HG03045 (cell line): ENCODE data around the gene BSDC1.

Experiments used
- ATAC-seq: cut with Tn5 transposase; IDR thresholded peaks from one replicate; pipeline ENCODE4 v1.9.1; 2021; ENCODE audit warnings: mild to moderate bottlenecking, moderate library complexity; ENCODE audit not compliant: unreplicated experiment

The BSDC1 gene

DNA sequence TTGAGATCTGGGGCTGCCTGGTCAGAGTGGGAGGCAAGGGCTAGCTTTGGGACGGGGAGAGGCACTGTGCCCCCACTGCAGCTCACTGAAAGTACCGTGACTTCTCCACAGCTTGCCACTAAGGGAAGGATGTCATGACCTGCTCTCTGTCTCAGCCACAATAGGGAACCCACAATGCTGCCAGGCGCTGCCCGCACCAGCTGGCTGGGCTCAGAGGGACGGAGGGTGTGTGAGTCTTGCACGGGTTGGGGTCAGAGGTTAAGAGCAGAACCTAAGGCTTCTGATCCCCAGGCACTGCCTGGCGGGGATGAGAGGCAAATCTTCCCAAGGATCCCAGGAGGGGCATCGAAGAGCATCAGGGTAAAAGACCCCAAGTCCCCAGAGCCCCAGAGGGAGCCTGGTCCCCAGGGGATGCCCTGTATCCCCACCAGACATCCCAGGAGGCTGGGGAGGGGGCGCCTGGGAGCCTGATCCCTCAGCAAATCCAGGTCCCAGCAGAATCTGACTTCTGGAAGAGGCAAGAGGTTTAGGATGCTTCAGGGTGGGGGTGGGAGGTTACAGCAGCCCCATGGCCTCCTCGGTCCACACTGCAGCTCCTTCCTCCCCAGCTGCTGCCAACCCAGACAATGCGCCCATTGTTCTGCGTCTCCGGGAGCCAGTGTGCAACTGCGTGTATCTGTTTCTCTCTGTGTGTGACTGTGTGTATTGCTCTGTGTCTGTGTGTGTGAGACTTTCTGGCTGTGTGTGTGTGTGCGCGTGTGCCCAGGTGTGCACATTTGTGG lies 56.2 kb downstream of the BSDC1 start:
- ATAC-seq, result no peak

- ATAC-seq, result no peak
Measured at GRCh38 chr1:32336963-32337675, 57.1 kb downstream of the BSDC1 start.

DNA sequence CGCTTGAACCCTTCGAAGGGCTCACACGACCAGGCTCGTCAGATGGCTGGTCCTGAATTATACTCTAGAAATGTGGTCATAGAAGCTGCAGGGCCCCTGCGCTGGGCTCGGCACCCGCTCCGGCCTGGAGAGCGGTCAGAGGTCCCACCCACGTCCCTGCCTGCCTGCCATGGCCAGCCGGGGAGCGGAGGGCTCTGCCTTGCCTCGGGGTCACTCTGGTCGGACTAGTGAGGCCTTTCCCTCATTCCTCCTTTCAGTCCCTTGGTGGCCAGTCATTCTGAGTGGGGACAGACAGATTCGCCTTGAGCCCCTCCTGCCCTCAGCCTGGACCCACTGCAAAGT lies 57.7 kb downstream of the BSDC1 start:
- no peak for ATAC-seq

GRCh38 chr1:32335790-32336590 lies 58.3 kb downstream of the BSDC1 start, which contains the start of gene MARCKSL1:
Gene MARCKSL1 (minus strand): TSS chr1:32336233. CDS start chr1:32336033, 200 bp downstream.
- ATAC-seq, result peak; percentile 46

GRCh38 chr1:32335535-32335789 lies 58.8 kb downstream of the BSDC1 start:
- ATAC-seq, result no peak

DNA sequence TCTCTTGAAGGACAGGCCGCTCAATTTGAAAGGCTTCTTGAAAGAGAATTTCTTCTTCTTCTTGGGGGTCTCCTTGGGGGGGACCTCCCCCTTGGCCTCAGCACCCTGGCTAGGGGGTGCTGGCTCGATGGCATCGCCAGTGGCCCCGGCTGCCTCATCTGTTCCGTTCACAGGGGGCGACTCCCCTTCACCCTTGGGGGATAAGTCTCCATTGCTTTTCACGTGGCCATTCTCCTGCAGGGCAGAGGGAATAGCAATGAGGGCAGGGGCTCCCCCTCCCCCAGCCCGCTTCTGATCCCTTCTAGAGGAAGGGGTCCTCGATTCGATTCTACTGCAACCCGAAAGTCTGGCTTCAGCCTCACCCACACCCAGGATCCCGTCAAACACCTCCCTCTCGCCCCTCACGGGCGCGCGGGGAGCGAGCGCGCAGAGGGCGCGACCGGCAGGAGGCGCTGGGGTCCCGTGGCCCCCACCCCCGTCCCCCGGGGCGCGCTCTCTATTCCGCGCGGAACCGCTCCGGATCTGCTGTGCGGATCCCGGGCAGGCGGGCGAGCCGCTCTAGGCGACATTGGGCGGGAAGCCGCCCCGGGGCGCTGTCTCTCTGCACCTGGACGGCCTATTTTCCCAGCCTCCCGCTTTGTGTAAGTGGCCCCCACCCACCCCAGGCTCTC lies 59.2 kb downstream of the BSDC1 start:
- peak; percentile 20 for ATAC-seq

DNA sequence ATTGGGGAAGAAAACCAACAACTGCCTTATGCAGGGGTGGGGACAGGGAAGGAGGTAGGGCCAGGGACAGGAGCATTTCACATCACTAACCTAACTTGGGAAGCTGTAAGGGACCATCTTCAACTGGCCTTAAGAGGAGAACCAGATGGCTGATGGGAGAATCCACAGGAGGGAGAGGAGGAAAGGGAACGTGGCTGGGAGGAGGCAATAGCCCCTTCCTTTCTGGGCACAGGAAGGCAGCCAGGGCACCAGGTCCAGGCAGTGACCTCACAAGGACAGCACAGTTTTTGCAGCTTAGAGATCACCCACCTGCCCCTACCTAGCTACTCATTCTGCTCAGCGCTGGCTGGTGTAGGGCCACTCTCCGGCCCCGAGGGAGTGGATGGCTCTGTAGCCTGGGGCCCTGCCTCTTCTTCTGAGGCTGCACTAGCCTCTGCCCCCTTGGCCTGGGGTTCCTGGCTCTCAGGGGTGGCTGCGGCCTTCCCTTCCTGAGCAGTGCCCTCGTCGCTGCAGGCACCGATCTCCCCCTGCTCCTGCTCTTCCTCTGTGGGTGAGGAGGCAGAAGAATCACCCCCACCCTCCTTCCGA lies 59.9 kb downstream of the BSDC1 start:
- ATAC-seq, result no peak

- ATAC-seq, result no peak
Measured at GRCh38 chr1:32333251-32333963, 60.8 kb downstream of the BSDC1 start.

DNA sequence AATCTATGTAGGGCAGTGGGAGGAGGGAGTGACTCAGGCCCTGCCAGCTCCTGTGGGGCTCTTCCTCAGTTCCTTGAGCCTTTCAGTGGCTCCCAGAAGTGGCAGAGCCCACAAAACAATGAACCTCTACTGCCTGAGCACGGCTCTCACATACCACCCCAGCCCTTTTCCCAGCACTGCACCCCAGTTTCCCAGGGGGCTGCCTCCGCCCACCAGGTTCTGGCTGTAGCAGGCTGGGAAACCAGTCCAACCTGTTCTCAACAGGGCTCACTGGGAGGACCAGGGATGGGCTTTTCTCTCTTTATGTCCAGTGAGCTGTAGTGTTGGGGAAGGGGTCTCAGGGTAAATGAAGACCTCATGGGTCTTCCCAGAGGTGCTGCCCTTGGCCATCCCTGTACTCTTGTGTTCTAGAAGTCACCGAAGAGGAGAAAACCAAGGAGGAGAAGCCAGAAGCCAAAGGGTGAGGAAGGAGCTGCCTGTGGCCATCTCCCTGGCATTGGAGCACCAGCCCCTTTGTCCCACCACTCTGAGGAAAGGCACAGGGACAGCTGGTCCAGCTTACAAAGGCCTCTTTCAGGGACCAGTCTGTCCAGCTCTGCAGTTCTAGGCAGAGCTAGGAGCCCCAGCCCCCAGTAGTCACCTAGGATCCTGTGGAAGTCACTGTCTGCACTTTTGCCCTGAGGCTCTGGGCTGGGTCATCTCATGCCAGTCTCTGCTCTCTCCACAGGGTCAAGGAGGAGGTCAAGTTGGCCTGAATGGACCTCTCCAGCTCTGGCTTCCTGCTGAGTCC lies 61.8 kb downstream of the BSDC1 start:
- no peak for ATAC-seq

DNA sequence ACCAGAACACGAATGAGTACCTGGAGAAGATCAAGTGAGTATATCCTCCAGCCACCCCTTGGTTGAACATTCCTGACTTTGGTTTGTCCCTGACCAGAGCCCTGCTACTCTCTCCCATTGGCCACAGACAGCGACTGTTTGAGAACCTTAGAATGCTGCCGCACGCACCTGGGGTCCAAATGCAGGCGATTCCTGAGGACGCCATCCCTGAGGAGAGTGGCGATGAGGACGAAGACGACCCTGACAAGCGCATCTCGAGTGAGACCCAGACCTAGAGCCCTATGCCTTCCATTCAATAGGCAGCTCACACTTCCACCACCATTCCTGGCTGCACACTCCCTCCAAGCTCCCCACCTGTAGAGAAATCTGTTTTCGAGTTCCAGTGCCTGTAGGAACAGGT lies 62.7 kb downstream of the BSDC1 start:
- no peak for ATAC-seq

- no peak for ATAC-seq
Measured at GRCh38 chr1:32330558-32331151, 63.6 kb downstream of the BSDC1 start.

GRCh38 chr1:32329931-32330466 lies 64.2 kb downstream of the BSDC1 start:
- no peak for ATAC-seq

DNA sequence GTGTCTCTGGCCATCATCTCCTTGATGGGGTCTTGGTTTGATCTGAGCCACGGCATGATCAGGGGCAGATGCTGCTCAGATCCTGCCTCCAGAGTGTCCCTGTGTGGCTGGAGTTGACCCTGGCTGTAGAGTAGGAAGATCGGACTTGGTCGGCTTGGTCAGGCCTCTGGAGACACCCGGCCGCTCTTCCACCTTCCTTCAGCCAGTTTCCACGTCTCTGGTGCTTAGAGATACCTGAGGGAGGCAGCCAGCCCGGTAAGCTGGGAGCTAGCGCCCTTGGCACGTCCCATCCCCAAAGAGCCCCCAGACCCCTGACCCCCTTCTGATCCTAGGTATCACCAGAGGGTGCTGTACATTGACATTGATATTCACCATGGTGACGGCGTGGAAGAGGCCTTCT lies 67.0 kb downstream of the BSDC1 start:
- ATAC-seq, result no peak

GRCh38 chr1:32321712-32322291 lies 72.4 kb downstream of the BSDC1 start:
- no peak for ATAC-seq

DNA sequence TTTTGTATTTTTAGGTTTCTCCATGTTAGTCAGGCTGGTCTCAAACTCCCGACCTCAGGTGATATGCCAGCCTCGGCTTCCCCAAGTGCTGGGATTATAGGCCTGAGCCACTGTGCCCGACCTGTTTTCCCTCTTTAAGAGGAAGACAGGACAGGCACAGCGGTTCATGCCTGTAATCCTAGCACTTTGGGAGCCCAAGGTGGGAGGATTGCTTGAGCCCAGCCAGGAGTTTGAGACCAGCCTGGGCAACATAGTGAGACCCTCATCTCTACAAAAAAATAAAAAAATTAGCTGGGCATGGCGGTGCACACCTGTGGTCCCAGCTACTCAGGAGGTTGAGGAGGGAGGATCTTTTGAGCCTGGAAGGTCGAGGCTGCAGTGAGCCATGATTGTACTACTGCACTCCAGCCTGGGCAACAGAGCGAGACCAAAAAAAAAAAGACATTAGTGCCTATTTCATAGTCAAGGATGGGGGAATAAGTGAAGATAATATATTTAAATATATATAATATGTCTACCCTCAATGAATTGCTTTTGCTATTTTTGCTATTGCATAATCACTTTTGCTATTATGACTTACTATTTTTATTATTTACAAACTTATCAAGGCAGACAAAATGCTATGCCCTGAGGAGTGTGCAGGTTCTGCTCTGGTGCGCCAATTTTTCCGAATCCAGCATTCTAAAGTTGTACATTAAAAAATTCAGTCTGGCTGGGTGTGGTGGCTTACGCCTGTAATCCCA lies 75.9 kb downstream of the BSDC1 start:
- no peak for ATAC-seq

DNA sequence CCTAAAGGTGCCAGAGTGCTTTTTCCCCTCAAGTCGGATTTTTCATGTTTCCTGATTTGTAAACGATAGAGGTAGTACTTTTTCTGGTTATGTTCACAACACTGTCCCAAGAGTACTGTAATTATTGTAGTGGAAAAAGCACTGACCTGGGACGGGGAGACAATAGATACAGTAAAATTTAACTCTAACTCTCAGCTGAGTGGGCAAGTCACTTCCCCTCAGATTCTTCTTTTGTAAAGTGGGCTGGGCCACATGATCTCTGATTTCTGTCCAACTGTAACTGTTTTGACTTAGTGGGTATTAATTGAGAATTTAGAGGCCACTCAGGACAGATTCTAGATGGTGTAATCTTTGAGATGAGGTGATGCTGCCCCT lies 77.4 kb downstream of the BSDC1 start:
- no peak for ATAC-seq
